ENCODE measurements around the gene PHC2. TPM values are rescaled to one million over a fixed set of nuclear protein-coding genes. Genes with fewer than 3 reads are reported as not detected.

The PHC2 gene
- polyA plus RNA-seq, 1 donor (not counting 4 experiments of a cell fraction or from before 2014, with no cell fraction given) = 51.7 TPM

GRCh38 chr1:33468011-33468410 is 37.1 kb upstream of the PHC2 start:
- no peak for FAIRE-seq
- H3K27ac ChIP-seq (ENCODE audit: control insufficient read depth, insufficient read depth, low read length) = no peak overlapping the region
- H3K4me3 ChIP-seq (ENCODE audit: control insufficient read depth in 2 of 3, extremely low read depth in 1 of 3, insufficient read depth in 2 of 3, low read depth in 1 of 3, low read length in 3 of 3) = no peak overlapping the region
- no peak overlapping the region for H2AFZ ChIP-seq (ENCODE audit: control insufficient read depth, low read length)
- no peak overlapping the region for H3K9ac ChIP-seq (ENCODE audit: control insufficient read depth, extremely low read depth, insufficient read depth, low read length)
- no peak overlapping the region for H3K4me2 ChIP-seq (ENCODE audit: control insufficient read depth, extremely low read depth, insufficient read depth, low read depth, low read length)
- no peaks in the 10 kb centered on the region for H4K20me1 ChIP-seq (ENCODE audit: control insufficient read depth, extremely low read depth, insufficient read depth, low read length)
- H3K9me1 ChIP-seq (ENCODE audit: control insufficient read depth, extremely low read depth, insufficient read depth, low read length) = no peaks in the 10 kb centered on the region
- dilution Hi-C loops (cut with MboI; ENCODE audit: extremely low pct_ligation_motif_present, low sequenced_read_pairs) = no loop called here
- H3K27me3 ChIP-seq (ENCODE audit: control insufficient read depth, extremely low read depth, insufficient read depth, low read length) = no peaks in the 10 kb centered on the region
- DNase-seq (ENCODE audit: low read depth, low spot score) = no peak
- H3K9me3 ChIP-seq (ENCODE audit: control insufficient read depth, low read depth, low read length) = no peaks in the 10 kb centered on the region
- no peaks in the 10 kb centered on the region for H3K36me3 ChIP-seq (ENCODE audit: control insufficient read depth in 2 of 2, extremely low read depth in 1 of 2, insufficient read depth in 2 of 2, low read length in 2 of 2)
- peaks cover 4% of the 10 kb centered on the region for H3K79me2 ChIP-seq (ENCODE audit: control insufficient read depth, insufficient read depth, low read length)
- TF ChIP-seq CTCF (optimal IDR thresholded peaks at IDR 0.05 in 1 of 3, IDR thresholded peaks at IDR 0.05 in 1 of 3, conservative IDR thresholded peaks at IDR 0.05 in 1 of 3; ENCODE audit: extremely low read depth in 1 of 3, insufficient read depth in 2 of 3, low read length in 3 of 3) (no peak), EZH2 (IDR thresholded peaks at IDR 0.05; ENCODE audit: low read length) (no peak)
- H3K4me1 ChIP-seq (ENCODE audit: control insufficient read depth, extremely low read depth, insufficient read depth, low read length) = peaks cover 22% of the 10 kb centered on the region

- Histone ChIP-seq H3K79me2 (ENCODE audit: control insufficient read depth, insufficient read depth, low read length) (no peaks in the 10 kb centered on the region), H3K27me3 (ENCODE audit: control insufficient read depth, extremely low read depth, insufficient read depth, low read length) (no peaks in the 10 kb centered on the region), H3K4me1 (ENCODE audit: control insufficient read depth, extremely low read depth, insufficient read depth, low read length) (peaks cover 12% of the 10 kb centered on the region), H3K4me3 (ENCODE audit: control insufficient read depth in 2 of 3, extremely low read depth in 1 of 3, insufficient read depth in 2 of 3, low read depth in 1 of 3, low read length in 3 of 3) (no peak overlapping the region), H3K9me3 (ENCODE audit: control insufficient read depth, low read depth, low read length) (no peaks in the 10 kb centered on the region), H3K36me3 (ENCODE audit: control insufficient read depth in 2 of 2, extremely low read depth in 1 of 2, insufficient read depth in 2 of 2, low read length in 2 of 2) (no peaks in the 10 kb centered on the region), H3K9me1 (ENCODE audit: control insufficient read depth, extremely low read depth, insufficient read depth, low read length) (no peaks in the 10 kb centered on the region), H4K20me1 (ENCODE audit: control insufficient read depth, extremely low read depth, insufficient read depth, low read length) (no peaks in the 10 kb centered on the region), H3K4me2 (ENCODE audit: control insufficient read depth, extremely low read depth, insufficient read depth, low read depth, low read length) (no peak overlapping the region), H2AFZ (ENCODE audit: control insufficient read depth, low read length) (no peak overlapping the region), H3K9ac (ENCODE audit: control insufficient read depth, extremely low read depth, insufficient read depth, low read length) (no peak overlapping the region), H3K27ac (ENCODE audit: control insufficient read depth, insufficient read depth, low read length) (no peak overlapping the region)
- dilution Hi-C loops (cut with MboI; ENCODE audit: extremely low pct_ligation_motif_present, low sequenced_read_pairs) = no loop called here
- TF ChIP-seq EZH2 (IDR thresholded peaks at IDR 0.05; ENCODE audit: low read length) = no peak
- TF ChIP-seq CTCF (optimal IDR thresholded peaks at IDR 0.05 in 1 of 3, IDR thresholded peaks at IDR 0.05 in 1 of 3, conservative IDR thresholded peaks at IDR 0.05 in 1 of 3; ENCODE audit: extremely low read depth in 1 of 3, insufficient read depth in 2 of 3, low read length in 3 of 3) = no peak
- DNase-seq (ENCODE audit: low read depth, low spot score) = no peak
- no peak for FAIRE-seq
These were observed 35.3 kb upstream of the PHC2 start for GRCh38 chr1:33466159-33466558.
